Astrocyte of the spinal cord (primary cell): ENCODE results near the gene MACROD2.

ENCODE experiments used
- DNase-seq: peaks from one replicate; pipeline ENCODE4 v3.0.0; 2011; ENCODE audit warnings: low read depth, low spot score
- H3K4me3 ChIP-seq: 2 replicates; pipeline ENCODE4 v1.5.1; 2011; ENCODE audit warnings: low read depth, mild to moderate bottlenecking, low read length, moderate library complexity
- CTCF ChIP-seq: IDR thresholded peaks from 2 replicates; pipeline ENCODE4 v1.5.1; 2012; ENCODE audit warnings: low read depth, mild to moderate bottlenecking, low read length, inconsistent platforms
- in situ Hi-C: cut with HindIII; loops from 2 replicates; pipeline ENCODE4 v1.10.0; 2017; ENCODE audit warnings: low sequenced_read_pairs

The MACROD2 gene

GRCh38 chr20:15415908-15416307, 1420.6 kb downstream of the MACROD2 start:
- no peak overlapping the region for H3K4me3 ChIP-seq
- TF ChIP-seq CTCF = no peak
- in situ Hi-C loops = no loop called here
- DNase-seq = no peak

DNA sequence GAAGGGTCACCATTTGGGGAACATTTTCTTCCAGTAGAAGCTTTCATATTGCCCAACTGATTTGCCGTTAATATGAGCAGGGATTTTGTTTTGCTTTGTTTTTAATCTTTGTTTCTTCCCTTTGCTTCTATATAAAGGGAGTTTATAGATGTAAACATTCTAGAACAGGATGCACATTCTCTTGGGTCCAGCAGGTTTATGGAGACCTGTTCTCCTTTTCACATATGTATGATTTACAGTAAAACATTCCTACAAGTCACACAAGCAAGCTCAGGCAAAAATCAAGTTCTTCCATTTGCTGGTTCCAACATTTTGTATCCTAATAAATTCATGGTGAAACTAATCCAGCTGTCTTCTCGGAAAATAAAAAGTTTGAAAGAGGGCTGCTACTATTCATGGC, 1424.5 kb downstream of the MACROD2 start:
- TF ChIP-seq CTCF = no peak
- in situ Hi-C loops = no loop called here
- no peak overlapping the region for H3K4me3 ChIP-seq
- DNase-seq = no peak

- H3K4me3 ChIP-seq = no peak overlapping the region
- TF ChIP-seq CTCF = no peak
- in situ Hi-C loops = no loop called here
- DNase-seq = no peak
Measured at GRCh38 chr20:15422966-15423365, 1427.7 kb downstream of the MACROD2 start.

GRCh38 chr20:15439551-15439950, 1444.2 kb downstream of the MACROD2 start:
- no peak for TF ChIP-seq CTCF
- no peak overlapping the region for H3K4me3 ChIP-seq
- DNase-seq = no peak
- in situ Hi-C loops = no loop called here

GRCh38 chr20:15440049-15440820, 1444.9 kb downstream of the MACROD2 start:
- DNase-seq = no peak
- H3K4me3 ChIP-seq = no peak overlapping the region
- TF ChIP-seq CTCF = no peak
- in situ Hi-C loops = no loop called here

GRCh38 chr20:15445056-15445840, 1449.9 kb downstream of the MACROD2 start:
- in situ Hi-C loops = no loop called here
- no peak for DNase-seq
- no peak overlapping the region for H3K4me3 ChIP-seq
- TF ChIP-seq CTCF = no peak
